Activated naive CD4-positive, alpha-beta T cell treated with anti-CD3 and anti-CD28 coated beads, Interleukin-2, amount 50 U/mL, for 16 hours (primary cell): ENCODE data around the gene CCNY.

Experiments used
- DNase-seq: peaks from one replicate; pipeline ENCODE4 v3.0.0-alpha.2; 2020

The CCNY gene

GRCh38 chr10:35437829-35438228, 101.5 kb downstream of the CCNY start:
- DNase-seq: no peak

- no peak for DNase-seq
Measured at GRCh38 chr10:35438718-35439571, 102.6 kb downstream of the CCNY start.

GRCh38 chr10:35440016-35440415, 103.7 kb downstream of the CCNY start:
- DNase-seq: no peak

- no peak for DNase-seq
Measured at GRCh38 chr10:35442028-35442427, 105.7 kb downstream of the CCNY start.

GRCh38 chr10:35442592-35442991, 106.3 kb downstream of the CCNY start:
- DNase-seq: no peak

- no peak for DNase-seq
Measured at GRCh38 chr10:35443858-35444257, 107.5 kb downstream of the CCNY start.

- DNase-seq: no peak
Measured at GRCh38 chr10:35445150-35445884, 109.0 kb downstream of the CCNY start.

- DNase-seq: no peak
Measured at GRCh38 chr10:35446439-35446838, 110.1 kb downstream of the CCNY start.

- DNase-seq: no peak
Measured at GRCh38 chr10:35447693-35448407, 111.5 kb downstream of the CCNY start.

GRCh38 chr10:35448687-35449662, 112.7 kb downstream of the CCNY start:
- no peak for DNase-seq

- no peak for DNase-seq
Measured at GRCh38 chr10:35449944-35450343, 113.6 kb downstream of the CCNY start.

- DNase-seq: no peak
Measured at GRCh38 chr10:35451151-35452016, 115.1 kb downstream of the CCNY start.

GRCh38 chr10:35452171-35452570, 115.9 kb downstream of the CCNY start:
- DNase-seq: no peak

- no peak for DNase-seq
Measured at GRCh38 chr10:35452847-35453246, 116.5 kb downstream of the CCNY start.

- no peak for DNase-seq
Measured at GRCh38 chr10:35453855-35454532, 117.7 kb downstream of the CCNY start.

GRCh38 chr10:35456153-35456720, 119.9 kb downstream of the CCNY start:
- no peak for DNase-seq

- no peak for DNase-seq
Measured at GRCh38 chr10:35456784-35457183, 120.5 kb downstream of the CCNY start.

GRCh38 chr10:35458500-35459448, 122.5 kb downstream of the CCNY start:
- DNase-seq: no peak

GRCh38 chr10:35459449-35459847, 123.1 kb downstream of the CCNY start:
- DNase-seq: no peak
